CD4-positive, alpha-beta T cell treated with Interleukin-2 at 100 ng/mL for 4 hours (primary cell): Measurements from ENCODE around the gene RHOBTB1.

Experiments used
- DNase-seq: peaks from one replicate; pipeline ENCODE4 v3.0.0-alpha.2; 2020; ENCODE audit warnings: low spot score

The RHOBTB1 gene

DNA sequence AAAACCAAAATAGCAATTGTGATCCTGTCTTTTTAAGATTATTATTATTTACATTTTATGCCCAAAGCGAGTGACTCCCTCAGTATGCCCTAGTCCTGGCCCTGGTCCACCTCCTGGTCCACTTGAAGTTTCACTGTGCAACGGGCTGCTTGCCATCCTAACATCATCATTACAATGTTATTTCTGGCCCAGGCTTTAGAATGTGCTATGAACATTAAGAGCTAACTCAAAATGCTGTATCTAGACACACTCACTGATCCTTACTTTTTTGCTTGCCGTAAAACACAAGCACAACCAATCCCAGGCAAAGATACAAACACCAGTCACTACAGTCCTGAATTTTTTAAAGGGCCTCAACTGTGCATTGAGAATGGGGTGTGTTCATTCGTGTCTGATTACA is 38.4 kb downstream of the RHOBTB1 start:
- no peak for DNase-seq

DNA sequence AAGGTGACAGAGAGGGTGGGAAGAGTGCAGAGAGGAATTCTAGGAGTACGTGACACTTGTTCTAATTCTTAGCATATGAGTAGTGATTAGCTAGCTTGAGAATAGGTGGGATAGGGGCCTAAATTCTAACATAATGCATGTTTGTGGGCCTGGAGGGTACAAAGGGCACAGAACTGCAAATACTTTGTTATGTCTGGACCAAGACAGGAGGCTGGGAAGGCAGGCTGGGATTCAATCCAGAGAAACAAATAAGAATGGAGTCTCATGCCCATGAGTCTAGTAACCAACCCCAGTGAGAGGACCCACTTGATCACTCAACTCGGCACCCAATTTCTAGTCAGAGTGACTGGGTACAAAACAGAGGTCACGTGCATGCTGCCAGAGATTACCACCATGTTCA is 40.9 kb downstream of the RHOBTB1 start:
- DNase-seq = no peak

DNA sequence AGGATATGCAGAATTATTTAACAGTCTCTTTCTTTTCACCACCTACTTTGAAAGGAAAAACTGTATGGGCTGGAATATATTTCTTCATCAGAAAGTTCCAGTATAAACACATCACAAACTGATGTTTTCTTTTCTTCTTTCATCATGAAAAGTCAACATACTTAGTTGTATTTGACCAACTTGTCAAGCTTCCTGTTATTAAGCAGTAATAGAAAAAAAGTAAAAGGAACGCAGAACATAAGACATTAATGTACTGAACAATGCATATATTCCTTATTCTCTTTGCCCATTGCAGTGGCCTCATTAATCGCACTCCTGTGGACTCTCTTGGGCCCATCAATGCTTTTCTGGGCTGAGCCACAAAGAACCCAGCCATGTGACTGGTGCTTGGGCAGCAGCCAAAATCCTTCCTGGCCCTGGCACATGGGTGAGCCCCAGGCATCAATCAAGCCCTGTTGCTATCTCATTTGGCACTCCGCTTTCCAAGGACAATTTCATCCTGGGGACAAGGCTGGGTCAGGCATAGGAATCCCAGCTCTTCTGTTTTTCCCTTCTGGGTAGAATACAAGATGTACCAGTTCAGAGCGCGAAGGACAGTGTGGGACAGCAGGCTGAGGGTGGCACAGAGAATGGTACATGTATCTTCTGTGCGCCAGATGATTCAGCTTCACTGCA is 42.3 kb downstream of the RHOBTB1 start:
- no peak for DNase-seq

DNA sequence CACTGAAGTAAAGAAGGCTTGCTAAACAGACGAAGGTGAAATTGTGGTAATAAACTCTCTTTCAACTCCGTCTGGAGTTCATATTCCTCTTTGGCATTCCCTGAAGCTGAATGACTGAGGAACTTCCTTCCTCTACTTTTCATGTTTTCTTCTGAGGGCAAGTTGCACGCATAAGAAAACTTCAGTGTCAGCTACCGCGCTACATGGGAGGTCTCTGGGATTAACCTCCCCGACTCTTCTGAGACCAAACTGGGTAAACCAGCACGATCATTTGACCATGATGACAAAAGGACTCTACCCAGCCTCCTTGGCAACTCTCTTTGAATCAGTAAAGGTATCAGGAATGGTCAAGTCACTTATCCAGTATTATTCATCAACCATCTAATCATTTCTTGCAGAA is 44.7 kb downstream of the RHOBTB1 start:
- DNase-seq = no peak

DNA sequence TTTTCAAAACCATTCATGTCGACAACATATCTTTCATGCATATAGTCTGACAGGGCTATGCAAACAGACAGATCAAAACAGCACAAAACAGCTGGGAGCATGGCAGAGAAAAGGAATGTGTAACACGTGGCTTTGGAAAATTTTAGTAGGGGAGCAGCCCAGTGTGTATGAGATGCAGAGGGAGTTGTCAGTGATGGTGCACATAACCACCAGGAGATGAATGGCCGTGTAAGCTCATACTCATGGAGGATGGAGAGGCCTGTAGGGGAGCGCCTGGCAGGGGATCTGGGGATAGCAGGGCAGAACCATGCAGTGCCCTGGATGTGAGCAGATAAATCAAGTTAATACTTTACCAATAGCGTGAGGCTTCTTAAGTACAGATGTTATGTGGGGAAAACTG is 45.7 kb downstream of the RHOBTB1 start:
- no peak for DNase-seq

DNA sequence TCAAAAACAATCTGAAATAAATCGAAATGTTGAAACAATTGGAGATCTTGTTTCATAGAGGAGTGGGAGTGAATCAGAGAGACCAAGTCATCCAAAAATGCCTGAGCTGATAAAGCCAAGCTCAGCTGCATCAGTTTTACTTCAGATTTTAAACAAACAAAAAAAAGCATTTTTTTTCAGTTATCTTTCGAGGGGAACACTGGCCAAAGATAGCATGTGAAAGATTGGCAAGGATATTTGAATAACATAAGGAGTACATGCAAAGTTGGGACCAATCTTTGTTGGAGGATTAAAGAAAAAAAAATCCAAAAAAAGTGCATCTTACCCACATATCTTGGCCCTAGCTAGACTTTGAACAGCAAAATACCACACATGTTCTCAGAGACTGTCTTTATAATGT is 47.2 kb downstream of the RHOBTB1 start:
- no peak for DNase-seq

DNA sequence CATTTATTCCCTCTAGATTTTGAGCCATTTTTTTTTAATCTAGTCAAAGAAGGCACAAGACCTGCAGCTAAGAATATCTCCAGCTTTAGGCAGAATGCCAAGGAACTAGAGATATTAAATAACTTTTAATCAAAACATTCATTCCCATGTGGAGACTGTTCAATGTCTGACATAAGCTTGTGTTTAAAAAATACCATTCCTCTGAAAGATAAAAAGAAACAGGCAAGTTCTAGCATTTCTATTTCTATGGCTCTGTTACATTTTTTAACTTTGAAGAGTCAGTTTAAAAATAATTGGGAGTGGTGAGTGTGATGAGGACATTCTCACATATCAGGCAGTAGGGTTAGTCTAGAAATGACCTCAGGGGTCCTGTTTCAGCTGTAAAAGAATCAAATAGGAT is 48.0 kb downstream of the RHOBTB1 start:
- DNase-seq = no peak

DNA sequence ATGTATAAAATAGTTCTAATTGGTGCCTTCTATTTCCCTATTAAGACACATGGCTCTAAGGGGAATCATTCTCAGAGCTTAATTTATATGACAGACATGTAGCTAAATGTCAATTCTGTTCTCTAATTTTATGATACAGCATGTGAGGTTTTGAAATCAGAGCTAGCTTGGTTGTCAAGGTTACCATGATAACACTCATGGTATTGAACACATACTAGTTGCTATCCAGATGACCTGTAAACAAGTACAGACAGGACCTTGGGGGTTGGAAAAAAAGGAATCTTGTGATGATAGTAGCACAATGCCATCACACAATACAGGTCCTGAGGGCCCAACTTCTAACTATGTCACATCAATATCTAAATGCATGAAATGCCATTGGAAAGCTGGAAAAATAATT is 49.2 kb downstream of the RHOBTB1 start:
- no peak for DNase-seq

DNA sequence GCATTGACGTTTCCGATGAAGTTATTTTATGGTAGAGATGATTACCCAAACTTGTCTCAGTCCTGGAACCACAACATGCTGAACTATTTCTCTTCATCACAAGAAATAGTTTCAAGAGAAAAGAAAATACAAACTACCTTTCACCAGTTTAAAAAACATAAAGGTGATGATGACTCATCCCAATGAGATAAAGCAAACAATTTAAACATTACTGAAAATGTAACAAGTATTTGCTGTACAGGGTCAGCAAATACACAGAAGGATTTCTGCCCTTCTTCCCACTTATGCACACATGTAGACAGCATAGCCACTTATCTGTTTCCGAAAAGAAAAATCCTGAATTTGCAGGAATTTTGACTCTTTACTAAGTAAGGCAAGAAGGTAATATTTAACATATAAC is 50.8 kb downstream of the RHOBTB1 start:
- DNase-seq = no peak

DNA sequence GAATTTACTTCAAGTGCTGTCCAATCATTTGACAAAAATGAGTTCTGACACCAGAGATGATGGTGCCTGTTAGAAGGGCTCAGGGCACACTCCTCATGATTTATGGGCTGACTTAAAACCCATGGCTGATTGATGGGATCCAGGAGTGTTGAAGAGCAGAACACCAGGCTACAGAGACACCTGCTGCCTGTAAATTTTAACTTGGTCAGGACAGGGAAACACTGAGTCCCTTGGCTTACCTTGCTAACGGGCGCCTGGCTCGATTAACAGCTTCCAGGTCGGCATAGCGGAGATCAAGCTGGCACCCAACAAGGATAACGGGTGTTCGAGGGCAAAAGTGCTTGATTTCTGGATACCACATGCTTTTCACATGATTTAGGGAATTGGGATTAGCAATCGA is 51.4 kb downstream of the RHOBTB1 start:
- DNase-seq = no peak

DNA sequence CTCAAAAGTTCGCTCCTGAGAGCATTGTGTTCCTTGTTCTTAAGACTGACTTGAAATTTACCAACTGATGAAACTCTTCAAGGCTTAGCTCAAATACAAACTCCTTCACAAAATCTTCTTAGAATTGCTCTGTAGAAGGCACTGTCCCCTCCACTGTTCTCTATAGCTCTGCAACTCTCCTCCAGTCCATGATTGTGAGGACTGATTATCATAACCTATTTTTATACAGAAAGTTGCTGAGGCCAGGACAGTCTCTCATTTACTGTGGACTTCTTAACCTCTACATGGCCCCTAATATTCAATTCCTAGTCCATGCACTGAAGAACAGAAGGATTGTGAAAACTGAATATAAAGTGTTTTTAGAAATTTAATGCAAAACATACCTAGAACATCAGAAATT is 53.2 kb downstream of the RHOBTB1 start:
- DNase-seq = no peak

DNA sequence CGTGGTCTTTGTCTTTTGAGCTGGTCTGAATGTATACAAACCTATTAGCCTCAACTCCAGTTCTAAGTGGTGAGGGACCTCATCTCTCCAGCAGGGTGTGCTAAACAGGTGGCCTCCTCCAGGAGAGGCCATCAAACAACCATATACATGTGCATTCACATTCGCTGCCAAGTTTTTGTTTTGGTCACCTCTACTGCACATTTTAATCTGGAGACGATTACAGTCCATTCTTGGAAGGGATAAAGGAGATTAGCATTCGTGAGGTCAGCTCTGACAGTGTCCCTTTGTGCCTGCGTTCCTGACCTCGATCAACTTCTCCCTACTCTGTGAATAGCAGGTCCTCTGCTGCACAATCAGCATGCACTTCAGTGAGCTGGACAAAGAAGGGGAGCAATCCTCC is 60.8 kb downstream of the RHOBTB1 start:
- no peak for DNase-seq

DNA sequence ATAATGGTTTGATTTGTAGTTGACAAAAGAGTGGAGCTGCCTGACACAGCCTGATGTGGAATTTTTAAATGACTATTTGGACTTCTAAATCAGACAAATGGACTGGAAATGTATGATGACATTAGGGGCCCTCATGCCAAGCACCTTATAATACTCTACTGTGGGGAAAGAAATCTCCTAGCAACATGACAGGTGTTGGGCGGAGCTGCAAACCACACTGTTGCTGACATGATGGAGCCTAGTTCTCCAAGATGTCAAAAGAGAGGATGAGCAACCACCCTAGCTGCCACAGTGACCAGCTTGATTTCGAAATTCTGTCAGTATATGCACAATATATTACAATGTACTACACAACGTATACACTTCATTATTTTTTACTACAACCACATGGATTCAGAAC is 65.8 kb downstream of the RHOBTB1 start:
- no peak for DNase-seq

DNA sequence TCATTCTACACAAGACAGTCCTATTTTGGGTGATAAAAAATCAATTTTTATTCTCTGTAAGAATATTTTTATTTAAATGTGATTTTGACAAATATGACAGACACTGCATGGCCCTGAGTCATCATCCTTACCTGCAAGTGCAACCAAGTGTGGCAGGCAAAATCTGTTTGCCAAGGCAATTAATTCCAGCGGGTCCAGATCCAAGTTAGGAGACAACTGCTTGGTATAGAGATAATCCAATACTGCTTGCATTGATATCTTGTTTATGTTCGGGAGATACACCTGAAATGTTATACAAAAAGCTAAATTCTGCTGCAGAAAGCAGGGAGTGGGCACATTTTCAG is 66.2 kb downstream of the RHOBTB1 start:
- no peak for DNase-seq

DNA sequence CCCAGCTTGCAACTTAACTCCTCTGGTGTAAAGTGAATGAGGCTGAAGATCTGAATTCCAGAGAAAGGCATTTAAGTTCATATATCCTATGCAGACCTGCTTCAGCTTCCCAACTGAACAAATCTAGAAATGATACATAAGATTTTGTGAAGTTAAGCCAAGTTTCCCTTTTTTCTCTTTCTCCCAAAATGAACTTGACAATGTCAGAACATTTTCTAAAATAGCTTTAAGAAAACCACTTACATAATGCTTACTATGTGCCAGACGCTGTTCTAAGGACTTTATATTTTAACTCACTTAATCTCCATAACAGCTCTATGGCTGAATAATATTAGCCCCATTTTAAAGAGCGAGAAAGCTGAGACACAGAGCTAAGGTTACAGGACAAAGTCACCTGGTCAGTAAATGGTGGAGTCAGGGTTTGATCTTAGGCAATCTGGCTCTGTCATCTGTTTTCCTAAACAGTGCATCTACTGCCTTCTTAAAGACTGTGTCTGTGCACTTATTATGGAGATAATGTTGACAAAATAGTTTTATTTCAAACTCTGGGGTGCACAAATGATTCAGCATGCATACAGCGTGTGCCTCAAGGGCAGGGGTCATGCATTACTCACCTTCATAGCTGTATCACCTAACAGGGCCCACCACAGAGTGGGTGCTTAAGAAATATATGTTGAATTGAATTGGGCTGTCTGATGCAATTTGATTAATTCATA is 66.8 kb downstream of the RHOBTB1 start:
- no peak for DNase-seq

DNA sequence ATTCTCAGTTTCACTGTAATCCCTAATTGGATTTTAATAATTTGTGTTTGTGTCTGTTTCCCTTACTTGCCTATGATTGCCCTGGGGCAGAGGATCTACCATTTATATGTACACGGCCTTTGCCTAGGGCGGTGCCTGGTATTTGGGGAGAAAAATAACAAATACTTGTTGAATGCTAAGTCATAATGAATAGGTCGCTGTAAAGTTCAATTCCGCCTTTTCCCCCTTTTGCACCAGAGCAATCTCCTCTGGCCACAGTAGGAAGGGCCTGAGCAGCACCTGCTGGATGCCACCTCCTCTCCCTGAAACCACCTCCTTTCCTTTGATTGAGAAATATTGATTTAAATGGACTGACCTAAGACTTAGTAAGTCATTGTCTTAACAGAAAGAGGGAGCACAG is 70.2 kb downstream of the RHOBTB1 start:
- DNase-seq = no peak

DNA sequence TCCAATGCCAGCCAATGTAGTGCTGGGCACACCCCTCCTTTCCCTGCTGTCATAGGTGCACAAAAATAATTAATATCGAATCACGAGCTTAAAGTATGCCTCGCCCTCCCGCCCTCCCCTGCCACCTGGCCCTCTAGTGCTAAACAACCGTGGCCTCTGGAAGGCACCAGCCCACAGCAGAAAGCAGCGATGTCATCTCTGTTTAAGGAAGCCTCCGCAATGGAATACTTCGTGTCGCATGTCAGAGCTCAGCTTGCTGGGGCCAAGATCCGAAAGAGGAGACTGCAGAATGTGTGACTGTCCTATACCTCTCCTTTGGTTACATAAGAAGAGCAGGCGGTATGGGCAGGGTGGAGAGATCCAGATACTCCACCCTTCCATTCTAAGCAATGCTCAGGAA is 71.5 kb downstream of the RHOBTB1 start:
- no peak for DNase-seq

DNA sequence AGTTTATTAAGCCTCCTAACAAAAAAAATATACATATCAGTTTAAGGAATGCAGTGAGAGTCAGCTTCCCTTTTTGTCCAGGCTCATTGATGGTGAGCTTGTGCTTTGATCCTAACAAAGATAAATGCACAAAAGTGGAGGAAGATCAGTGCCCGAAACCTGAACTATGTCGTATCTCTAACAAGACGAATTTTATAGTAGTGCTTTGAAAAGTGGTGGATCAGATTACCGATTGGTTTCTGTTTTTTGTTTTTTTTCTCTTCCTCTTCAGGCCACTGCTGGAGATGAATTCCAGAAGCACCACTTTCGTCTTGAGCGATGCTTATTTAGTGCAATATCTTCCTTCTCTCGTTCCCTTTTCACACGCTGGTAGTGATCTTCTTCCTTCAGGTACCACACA is 72.8 kb downstream of the RHOBTB1 start:
- DNase-seq = no peak

DNA sequence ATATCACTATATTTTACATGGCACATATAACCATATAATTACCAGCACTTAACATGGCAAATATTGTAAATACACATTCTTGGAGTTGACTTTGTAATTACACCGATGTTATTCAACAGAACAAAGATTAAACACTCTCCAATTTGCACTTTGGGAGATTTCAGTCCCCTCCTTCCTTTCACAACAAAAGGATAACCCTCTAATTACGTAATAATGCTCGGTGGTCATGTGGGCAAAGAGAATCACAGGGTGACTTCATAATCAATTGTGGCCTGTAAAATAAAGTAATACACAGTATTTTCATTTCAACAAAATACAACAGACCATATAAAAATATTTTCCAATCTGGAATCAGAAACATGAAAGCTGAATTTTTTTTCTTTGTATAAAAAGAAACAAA is 73.2 kb downstream of the RHOBTB1 start:
- DNase-seq = no peak

DNA sequence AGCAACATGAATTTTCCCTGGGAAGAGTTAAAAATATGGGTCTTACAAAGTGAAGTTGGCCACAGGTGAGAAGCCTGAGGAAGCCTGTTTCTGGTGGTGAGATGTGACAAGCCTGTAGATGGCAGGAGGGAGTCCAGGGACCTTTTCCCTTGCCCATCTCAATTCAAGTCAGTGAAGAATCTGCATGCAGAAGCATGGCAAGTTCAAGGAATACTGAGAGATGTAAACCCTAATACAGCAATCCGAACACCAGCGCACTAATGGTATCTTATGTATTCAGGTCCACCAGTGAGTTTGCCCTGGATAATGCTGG is 73.6 kb downstream of the RHOBTB1 start:
- no peak for DNase-seq

DNA sequence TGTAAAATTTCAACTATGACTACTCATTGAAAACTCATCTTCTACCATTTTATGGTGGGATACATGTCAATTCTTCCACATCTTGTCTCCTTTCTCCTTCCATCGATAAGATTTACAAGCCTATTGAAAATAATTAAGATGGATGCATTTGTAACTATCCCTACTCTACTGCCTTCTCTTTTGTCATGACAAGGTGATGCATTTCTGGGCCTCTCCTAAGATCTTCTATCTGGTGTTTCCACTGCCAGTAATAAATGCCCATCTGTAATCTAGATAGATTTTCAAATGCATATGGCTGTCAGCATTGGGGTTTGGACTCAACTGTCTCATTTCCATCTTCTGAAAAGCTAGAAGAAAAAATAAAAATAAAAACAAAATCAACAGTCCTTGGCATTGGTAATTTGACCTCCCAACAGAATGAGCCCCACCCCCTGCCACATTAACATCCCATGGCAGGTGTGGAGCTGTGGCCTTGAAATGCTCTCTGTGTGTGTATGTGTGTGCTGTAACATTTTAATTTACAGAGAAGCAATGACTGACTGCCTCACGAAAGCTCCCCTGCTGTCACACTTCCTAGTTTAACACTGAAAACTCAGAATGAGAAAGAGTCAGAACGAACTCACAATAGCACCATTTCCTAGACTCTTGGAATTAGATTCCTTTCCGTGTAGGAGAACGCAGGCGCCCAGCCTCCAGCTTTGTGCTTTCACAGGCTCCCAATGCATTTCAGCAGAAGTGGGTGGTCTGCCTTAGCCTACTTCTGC is 74.2 kb downstream of the RHOBTB1 start:
- no peak for DNase-seq

DNA sequence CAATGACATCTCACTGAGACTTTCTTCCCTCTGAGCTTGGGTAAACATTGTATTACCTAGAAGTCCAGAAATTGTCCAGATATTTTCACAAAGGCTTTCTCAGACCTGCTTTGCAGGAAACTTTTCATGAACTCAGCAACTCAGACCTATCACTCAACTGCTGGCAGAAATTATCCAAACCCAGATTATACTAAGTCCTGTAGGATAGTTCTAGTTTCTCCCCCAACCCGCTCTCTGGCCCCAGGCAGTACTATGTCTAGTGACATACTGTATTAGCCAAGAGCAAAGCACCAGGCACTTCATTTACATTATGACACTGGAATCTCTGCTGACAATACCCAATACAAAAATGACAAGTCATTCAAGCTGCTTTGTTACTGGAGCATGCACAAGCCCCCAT is 75.0 kb downstream of the RHOBTB1 start:
- DNase-seq = no peak

DNA sequence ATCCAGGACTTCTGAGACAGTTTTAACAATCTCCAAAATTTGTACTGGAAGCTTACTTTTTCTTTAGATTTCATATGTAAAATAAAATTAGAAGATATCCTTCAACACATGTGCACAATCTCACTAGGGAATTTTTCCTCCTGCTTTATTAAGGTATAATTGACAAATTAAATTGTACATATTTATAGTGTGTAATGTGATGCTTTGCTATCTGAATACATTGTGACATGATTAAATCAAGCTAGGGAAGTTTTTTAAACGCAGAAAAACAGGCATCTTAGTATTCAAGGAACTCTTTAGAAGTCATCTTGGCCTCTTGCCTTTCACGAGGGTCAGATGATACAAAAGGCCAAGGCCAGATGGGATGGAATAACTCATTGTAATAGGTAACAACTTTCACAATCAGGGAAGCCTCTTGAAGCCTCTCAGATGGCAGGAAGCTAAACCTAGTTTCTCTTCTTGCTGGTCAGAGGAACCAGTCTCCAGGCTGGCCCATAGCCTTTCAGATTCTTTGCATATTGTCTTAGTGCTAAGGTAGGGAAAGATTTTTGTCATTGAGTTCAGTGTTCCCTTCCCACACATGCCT is 78.7 kb downstream of the RHOBTB1 start:
- no peak for DNase-seq
